Hematopoietic multipotent progenitor cell treated with erythropoietin and hydrocortisone succinate and interleukin-3 and kit ligand, for 15 days (in vitro differentiated cells): Measurements from ENCODE around the gene ZNF559.
"Not testable (repeated sequence)": the region's sequence is repeated elsewhere in the genome, so short reads cannot be mapped to it uniquely, and the experiment has no call there.

ENCODE experiments used
- DNase-seq: peaks from one replicate; pipeline ENCODE4 v3.0.0-alpha.2; 2015; ENCODE audit warnings: low spot score

The ZNF559 gene

DNA sequence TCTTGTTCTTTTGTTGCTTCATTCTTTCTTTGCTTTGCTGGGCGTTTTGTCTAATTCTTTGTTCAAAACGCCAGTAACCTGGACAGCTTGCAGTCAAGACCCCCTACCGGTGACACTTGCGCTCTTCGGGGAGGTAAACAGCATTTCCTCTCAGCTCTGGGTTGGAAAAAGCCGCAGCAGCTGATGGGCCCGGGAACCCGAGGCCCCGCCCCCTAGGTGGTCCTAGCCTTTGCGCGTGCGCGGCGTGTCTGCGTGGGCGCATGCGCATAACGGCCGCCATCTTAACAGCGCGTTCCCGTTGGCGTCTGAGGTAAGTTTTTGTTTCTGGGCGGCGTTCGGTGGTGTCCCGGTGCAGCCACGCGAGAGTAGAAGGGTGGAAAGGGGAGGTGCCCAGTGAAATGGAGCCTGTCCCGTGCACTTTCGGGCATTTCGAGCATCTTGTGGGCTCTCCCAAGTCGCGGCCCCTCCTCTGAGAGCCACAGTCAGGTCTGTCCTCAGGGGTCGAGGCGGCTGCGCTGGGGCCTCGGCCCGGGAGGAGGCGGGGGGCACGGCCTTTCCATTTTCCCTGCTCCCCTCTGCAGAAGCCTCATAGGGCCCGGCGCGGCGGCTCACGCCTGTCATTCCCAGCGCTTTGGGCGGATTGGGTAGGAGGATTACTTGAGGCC lies at the start of gene ZNF559:
ZNF559 (plus strand) TSS at position 261 of the 665 bp plus-strand sequence. CDS start 14,371 bp downstream, outside the sequence.
- DNase-seq = peak; percentile 88

DNA sequence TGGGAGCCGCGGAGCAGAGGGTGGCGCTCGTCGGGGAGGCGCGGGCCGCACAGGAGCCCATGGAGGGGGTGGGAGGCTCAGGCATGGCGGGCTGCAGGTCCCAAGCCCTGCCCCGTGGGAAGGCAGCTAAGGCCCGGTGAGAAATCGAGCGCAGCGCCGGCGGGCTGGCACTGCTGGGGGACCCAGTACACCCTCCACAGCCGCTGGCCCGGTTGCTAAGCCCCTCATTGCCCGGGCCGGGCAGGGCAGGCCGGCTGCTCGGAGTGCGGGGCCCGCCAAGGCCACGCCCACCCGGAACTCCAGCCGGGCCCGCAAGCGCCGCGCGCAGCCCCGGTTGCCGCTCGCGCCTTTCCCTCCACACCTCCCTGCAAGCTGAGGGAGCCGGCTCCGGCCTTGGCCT lies 40.5 kb upstream of the ZNF559 start:
- not testable (repeated sequence) for DNase-seq

DNA sequence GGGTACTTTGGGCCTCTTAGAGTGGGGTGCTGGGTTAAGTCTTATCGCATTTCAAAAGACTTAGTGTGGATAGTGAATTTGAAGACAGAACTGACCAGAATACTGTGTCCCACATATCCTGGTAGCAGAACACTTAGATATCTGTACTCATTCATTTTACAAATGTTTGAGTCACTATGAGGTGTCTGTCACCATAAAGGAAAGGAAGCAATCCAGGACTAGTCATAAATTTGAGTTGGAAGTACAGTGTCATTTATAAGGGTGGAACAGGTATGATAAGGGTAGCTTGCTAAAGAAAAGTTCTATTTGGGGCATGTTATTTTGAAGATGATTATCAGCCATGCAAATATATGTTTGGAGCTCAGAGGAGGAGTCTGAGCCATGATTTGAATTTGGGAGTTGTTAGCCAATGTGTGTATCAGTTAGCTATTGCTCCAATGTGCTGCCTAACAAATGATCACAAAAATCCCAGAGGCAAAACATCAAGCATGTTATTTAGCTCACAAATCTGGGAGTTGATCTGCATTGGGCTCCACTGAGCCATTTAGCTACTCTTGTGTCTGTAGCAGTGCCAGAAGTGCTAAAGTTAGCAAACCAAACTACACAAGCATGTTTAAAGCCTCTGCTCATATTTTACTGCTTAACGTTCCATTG lies 34.6 kb upstream of the ZNF559 start:
- no peak for DNase-seq

DNA sequence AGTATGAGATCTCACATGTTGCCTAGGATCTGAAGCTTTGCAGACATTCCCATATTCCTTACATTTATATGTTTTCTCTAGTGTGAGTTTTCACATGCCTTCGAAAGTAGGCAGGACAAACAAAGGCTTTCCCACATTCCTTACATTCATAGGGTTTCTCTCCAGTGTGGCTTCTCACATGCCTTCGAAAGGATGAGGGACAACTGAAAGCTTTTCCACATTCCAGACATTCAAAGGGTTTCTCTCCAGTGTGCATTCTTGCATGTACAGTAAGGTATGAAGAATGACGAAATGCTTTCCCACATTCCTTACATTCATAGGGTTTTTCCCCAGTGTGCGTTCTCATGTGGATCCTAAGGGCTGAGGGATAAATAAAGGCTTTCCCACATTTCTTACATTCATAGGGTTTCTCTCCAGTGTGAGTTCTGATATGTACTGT lies 28.5 kb upstream of the ZNF559 start:
- no peak for DNase-seq

DNA sequence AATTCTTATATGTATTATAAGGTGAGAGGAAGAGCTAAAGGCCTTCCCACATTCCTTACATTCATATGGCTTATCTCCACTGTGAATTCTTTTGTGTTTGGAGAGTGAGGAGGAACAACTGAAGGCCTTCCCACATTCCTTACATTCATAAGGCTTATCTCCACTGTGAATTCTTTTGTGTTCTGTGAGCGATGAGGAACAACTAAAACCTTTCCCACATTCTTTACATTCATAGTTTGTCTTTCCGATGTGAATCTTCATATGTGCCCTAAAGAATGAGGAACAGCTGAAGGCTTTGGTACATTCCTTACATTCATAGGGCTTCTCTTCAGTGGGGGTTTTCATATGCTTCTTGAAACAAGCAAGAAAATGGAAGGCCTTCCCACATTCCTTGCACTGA lies 27.6 kb upstream of the ZNF559 start:
- DNase-seq = no peak

DNA sequence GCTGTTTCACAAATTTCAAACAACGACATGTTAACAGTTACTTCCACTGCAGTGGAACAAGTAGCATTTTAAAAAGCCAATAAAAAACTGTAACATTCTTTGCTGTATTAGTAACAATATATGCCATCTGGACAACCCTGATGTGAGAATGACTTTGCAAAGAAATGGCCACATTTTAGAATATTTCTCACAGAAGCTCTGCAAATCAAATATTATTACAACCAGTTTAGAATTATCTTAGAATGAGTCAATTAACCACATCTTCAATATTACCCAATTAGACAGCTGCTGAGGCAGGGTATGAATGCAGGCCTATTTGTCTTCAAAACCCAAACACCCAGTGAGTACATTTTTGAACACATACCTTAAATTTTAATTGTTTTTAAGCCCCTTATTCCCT lies 17.5 kb upstream of the ZNF559 start:
- no peak for DNase-seq

DNA sequence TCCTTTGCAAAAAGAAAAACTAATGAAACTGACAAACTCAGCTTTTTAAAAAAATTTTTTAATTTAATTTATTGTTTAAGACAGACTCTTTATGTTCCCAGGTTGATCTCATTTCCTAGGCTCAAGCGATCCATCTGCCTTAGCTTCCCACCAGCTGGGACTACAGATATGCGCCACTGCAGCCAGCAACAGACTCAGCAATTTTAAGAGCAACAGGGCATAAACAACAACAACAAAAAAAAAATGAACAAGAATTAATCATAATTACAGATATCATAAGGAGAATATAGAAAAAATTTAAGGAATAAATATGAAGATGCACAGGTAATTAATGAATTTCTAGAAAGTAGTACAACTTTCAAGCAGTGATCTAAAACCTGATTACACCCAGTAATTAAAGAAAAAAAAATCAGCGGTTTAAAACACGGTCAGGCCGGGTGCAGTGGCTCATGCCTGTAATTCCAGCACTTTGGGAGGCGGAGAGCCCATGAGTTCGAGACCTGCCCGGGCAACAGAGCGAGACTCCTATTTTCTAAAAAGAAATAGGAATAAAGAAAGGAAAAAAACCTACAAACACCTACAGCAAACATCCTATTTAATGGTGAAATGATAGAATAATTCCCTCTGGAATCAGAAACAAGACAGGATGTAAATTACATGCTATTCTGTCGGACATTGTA lies 15.7 kb upstream of the ZNF559 start:
- DNase-seq = no peak

DNA sequence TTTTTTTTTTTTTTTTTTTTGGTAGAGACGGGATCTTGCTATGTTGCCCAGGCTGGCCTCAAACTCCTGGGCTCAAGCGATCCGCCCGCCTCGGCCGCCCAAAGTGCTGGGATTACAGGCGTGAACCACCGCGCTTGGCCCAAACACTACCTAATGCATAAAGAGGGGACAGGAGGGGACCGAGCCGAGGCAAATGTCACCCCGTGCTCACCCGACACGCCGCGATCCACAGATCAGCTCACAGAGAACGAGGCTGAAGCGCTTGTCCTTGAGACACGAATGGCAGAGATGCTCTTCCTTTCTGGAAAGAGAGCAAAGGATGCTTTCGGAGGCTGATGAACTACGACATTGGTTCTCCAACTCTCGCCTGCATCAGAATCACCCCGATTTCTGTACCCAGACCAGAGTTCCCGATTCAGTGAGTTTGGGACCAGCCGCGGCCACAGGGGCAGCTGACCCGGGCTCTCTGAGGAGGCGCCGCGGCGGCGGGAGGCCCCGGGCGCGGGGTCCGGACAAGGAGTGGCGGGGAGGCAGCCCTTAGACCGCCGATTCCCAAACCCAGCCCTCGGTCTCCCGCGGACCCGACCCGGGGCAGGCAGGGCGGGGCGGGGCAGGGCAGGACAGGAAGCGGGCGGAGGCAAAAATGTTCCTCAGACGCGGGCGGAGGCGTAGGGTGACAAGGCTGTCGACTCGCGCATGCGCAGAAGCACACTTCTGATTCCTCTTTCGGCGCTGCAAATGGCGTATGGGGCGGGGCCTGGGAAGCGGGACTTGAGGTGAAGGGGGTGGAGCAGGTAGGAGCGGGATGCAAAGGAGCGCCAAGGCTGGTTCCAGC lies 14.6 kb upstream of the ZNF559 start, which contains the start of gene ZNF699:
ZNF699 (minus strand) TSS at position 700 of the 835 bp plus-strand sequence. CDS start 4,719 bp downstream, outside the sequence.
- DNase-seq = peak; percentile 96

DNA sequence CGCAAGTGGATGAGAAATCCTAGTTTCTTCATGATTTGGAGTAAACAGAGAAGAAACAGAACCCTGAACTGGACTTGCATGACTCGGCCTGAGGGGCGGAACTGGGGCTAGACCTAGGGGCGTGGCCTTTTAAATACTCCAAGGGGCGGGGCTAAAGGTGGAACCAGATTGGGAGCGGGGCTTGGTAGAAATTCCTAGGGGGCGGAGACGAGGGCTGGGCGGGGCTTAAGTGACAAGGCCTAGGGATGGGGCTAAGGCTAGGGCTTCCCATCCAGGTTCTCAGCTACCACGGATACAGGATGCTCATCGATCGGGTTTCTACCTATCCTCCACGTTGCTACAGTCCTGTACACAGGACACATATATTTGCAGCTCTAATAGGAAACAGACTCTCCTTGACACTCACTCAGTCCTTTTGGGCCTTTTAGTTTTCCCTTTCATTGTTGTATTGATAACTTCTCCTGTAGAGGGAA lies 14.0 kb upstream of the ZNF559 start:
- DNase-seq = no peak

DNA sequence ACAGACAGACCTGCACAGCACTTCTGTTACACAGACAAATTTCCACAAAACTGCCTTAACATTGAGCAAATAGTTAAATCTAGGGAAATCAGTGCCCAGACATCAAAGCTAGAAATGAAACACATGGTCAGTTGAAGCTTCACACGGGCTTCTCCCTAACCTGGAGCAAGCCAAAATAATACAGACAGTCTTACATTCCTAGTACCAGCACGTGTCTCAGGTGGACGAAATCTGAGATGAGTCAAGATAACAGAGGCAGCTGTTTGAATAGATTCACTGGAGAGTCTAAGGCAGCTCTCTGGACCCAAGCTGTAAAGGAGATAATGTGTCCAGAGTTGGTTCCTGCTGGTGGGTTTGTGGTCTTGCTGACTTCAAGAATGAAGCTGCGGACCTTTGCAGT lies 10.2 kb upstream of the ZNF559 start:
- no peak for DNase-seq

DNA sequence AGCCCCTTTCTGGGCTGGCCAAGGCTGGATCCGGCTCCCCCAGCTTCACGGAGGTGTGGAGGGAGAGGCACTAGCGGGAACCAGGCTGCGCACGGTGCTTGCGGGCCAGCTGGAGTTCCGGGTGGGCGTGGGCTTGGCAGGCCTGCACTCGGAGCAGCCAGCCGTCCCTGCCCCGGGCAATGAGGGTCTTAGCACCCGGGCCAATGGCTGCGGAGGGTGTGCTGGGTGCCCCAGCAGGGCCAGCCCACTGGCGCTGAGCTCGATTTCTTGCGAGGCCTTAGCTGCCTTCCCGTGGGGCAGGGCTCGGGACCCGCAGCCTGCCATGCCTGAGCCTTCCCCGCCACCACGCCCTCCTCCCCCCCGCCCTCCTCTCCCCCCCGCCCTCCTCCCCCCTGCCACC lies 2.6 kb upstream of the ZNF559 start:
- no peak for DNase-seq

DNA sequence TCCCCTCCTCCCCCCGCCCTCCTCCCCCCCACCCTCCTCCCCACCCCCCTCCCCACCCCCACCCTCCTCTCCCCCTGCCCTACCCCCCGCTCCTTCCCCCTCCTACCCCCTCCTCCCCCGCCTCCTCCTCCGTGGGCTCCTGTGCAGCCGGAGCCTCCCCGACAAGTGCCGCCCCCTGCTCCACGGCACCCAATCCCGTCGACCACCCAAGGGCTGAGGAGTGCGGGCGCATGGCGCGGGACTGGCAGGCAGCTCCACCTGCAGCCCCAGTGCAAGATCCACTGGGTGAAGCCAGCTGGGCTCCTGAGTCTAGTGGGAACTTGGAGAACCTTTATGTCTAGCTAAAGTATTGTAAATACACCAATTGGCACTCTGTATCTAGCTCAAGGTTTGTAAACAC lies 2.2 kb upstream of the ZNF559 start:
- DNase-seq = not testable (repeated sequence)

DNA sequence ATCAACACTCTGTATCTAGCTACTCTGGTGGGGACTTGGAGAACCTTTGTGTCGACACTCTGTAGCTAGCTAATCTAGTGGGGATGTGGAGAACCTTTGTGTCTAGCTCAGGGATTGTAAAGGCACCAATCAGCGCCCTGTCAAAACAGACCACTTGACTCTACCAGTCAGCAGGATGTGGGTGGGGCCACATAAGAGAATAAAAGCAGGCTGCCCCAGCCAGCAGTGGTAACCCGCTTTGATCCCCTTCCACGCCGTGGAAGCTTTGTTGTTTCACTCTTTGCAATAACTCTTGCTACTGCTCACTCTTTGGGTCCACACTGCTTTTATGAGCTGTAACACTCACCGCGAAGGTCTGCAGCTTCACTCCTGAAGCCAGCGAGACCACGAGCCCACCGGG lies 1.8 kb upstream of the ZNF559 start:
- not testable (repeated sequence) for DNase-seq

DNA sequence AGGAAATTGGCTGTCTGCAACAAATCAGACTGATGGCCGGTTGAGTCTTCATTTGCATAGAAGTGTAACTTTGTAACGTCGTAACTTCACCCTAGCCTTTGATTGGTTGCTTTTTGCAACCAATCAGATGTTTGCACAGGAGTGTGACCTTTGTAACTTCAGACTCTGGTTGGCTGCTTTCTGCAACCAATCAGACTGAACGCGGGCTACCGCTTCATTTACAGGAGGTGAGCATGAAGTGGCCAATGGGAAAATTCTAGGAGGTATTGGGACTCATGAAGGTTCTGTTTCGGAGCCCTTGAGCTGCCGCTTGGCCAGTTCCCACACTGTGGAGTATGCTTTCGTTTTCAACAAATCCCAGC lies 441 bp upstream of the ZNF559 start:
- peak; percentile 51 for DNase-seq

DNA sequence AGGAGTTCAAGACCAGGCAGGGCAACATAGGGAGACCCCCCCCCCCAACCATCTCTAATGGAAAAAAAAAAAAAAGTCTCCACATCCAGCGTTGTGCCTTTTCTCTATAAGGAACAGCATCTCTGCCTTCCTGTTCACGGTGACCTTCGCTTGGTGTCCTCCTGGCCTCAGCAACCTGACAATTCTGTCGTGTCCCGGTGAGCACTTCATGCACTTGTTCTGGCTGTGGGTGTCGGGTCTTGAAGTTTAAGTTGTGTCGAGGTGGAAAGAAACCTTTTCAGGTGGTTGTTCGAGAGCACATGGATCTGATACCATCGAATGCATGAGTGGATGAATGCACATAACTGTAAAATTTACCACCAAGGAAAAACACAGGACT lies 594 bp downstream of the ZNF559 start:
- no peak for DNase-seq

DNA sequence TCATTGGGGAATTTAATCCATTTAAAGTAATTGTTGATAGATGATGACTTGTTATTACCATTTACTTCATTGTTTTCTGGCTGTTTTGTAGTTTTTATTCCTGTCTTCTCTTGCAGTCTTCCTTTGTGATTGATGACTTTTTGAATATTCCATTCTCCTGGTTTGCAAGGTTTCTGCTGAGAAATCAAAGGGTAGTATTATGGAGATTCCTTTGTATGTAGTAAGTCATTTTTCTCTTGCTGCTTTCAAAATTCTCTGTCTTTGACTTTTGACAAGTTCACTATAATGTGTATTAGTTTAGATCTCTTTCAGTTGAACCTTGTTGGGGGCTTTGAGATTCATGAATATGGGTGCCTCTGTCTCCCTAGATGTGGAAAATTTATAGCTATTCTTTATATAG lies 6.0 kb downstream of the ZNF559 start:
- DNase-seq = no peak

DNA sequence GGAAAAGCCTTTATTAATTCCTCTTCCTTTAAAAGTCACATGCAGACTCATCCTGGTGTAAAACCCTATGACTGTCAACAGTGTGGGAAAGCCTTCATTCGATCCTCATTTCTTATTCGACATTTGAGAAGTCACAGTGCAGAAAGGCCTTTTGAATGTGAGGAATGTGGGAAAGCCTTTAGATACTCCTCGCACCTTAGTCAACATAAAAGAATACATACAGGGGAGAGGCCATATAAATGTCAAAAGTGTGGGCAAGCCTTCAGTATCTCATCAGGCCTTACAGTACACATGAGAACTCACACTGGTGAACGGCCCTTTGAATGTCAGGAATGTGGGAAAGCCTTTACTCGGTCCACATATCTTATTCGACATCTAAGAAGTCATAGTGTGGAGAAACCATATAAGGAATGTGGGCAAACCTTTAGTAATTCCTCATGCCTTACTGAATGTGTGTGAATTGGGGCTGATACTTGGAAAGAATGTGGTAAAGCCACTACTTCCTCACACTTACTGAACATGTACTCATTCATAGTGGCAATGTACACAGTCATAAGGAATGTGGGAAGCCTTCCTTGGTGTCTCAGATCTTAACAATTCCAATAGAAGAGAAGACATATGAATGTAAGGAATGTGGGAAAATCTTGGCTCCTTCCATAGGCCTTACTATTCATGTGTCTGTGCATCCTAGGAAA lies 18.8 kb downstream of the ZNF559 start:
- DNase-seq = no peak

DNA sequence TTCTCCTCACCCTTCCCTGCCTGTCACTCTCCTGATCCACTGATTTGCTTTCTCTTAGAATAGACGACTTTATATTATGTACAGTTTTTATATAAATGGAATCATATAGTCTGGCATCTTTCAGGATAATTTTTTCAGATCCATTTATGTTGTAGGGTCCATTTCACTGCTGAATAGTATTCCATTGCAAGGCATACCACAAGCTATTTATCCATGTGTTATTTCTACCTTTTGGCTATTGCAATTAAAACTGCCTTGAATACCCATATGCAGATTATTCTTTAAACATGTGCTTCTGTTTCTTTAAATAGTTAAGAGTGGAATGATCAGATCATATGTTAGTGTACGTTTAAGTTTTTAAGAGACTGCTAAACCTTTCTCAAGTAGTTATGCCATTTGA lies 21.0 kb downstream of the ZNF559 start:
- no peak for DNase-seq

DNA sequence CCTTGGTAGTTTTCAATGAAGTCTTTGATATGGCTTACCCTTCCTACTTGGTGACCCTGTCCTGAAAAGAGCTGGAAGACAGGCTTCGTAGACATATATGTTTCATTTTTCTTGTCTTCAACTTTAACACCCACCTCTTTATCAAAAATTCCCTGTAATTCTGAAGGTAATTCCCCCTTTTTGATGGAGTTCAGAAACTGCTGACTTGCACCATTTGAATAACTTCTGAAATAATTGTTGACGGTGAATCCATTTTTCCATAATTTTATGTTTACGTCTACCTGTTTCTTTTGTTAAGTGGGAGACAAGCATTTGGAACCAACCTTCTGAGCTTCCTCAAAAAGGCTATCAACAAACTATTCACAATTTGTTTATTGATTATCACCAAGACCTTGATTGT lies 24.3 kb downstream of the ZNF559 start:
- no peak for DNase-seq

DNA sequence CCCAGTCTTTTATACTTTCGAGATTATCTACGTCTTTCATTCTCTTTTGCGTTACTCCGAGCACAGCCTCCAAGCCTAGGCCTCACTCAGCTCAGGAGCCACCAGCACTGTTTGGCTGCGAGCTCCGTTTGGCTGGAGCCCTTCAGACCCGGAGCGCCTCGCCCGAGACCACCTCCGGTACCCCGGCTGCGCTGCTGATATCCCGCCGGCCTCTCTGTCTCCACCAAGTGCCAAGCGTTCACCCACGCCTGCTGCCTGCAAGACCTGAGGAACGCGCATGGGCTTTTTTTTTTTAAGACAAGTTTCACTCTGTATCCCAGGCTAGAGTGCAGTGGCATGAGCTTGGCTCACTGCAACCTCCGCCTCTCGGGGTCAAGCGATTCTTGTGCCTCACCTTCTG lies 24.7 kb downstream of the ZNF559 start:
- DNase-seq = no peak

DNA sequence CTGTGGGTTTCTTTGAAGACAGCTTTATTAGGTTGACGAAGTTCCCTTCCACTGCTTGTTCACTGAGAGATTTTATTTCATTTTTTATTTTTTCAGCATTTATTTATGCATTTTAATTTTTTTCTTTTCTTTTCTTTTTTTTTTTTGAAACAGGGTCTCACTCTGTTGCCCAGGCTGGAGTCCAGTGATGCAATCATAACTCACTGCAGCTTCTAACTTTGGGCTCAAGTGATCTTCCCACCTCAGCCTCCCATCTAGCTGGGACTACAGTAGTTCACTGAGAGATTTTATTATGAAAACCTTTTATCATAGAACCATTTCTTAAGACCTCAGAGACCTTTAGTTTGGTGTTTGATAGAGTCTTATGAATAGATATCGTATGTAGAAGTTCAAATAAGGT lies 28.5 kb downstream of the ZNF559 start:
- no peak for DNase-seq

DNA sequence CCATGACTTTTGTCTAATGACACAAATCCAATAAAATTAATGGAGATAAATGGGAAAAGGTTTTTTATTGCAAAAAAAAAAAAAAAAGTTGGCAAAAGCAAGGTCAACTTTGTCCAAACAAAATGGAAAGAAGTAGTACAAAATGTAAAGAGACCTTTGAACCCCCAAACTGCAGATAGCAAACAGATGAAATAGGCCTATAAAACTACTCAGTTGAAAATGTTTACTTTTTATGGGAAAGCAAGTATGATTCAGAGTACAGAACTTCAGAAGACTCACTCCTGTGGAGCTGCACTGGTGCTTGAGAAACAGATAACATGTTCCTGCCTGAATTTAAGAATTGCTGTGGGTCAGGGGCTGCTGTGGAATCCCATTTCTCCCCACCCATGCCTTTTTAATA lies 29.0 kb downstream of the ZNF559 start:
- no peak for DNase-seq
